A673 (cell line): Measurements from ENCODE around the gene NEXN.

Source experiments
- CTCF ChIP-seq: fragments of 300-800, 200-600 bp; sonication (generic); conservative IDR thresholded peaks from 2 replicates; pipeline ENCODE4 v1.5.1; 2017; ENCODE audit warnings: low read depth, mild to moderate bottlenecking, antibody characterized with exemption, low read length, moderate library complexity, mixed read lengths
- EZH2 ChIP-seq: fragments of 200-600 bp; sonication (generic); IDR thresholded peaks from 2 replicates; pipeline ENCODE4 v1.6.1; 2017; ENCODE audit warnings: borderline replicate concordance, low read depth, mild to moderate bottlenecking, mixed read lengths, antibody characterized with exemption, low read length; ENCODE audit not compliant: poor library complexity, severe bottlenecking

GRCh38 chr1:77972080-77972479 lies 83.7 kb downstream of the NEXN start:
- TF ChIP-seq CTCF (no peak), EZH2 (no peak)
